Loucy (cell line): ENCODE results near the gene MICA.

ENCODE experiments used
- EZH2phosphoT487 ChIP-seq: fragments of 200-600 bp; IDR thresholded peaks from 2 replicates; pipeline ENCODE4 v1.6.1; 2018; ENCODE audit warnings: antibody characterized with exemption, mild to moderate bottlenecking, moderate library complexity, borderline replicate concordance
- TF ChIP-seq, protein P1 (sequence below): fragments of 200-600 bp; sonication (generic); conservative IDR thresholded peaks from 2 replicates; pipeline ENCODE4 v1.5.1; 2014; ENCODE audit warnings: mild to moderate bottlenecking, antibody characterized with exemption, low read length

DNA sequence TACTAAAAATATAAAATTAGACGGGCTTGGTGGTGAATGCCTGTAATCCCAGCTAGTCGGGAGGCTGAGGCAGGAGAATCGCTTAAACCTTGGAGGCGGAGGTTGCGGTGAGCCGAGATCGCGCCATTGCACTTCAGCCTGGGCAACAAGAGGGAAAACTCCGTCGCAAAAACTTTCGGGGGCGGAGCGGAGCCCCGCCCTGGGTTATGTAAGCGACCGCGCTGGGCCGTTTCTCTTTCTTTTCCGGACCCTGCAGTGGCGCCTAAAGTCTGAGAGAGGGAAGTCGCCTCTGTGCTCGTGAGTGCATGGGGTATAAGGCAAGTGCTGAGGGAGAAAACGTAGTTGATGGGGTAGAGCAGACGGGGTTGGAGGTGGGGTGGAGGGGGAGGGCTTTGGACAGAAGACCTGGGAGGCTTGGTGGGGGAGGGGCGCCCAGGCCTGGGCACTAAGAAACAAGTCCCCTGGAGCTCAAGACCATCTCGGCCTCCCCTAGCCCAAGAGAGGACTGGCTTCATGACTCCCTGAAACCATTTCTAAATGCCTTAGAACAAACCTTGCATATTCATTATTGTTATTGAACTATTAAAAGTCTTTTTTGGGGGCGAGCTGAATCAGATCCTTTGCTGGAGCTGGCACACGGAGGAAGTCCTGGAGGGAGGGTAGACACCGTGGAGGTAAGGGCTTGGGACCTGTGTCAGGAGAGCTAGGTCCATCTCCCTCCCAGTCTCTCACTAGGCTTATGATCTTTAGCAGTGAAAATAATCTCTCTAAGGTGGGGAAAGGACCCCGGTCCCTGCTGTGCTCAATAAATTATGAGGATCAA, 2.7 kb upstream of the MICA start:
- TF ChIP-seq, protein P1, sequence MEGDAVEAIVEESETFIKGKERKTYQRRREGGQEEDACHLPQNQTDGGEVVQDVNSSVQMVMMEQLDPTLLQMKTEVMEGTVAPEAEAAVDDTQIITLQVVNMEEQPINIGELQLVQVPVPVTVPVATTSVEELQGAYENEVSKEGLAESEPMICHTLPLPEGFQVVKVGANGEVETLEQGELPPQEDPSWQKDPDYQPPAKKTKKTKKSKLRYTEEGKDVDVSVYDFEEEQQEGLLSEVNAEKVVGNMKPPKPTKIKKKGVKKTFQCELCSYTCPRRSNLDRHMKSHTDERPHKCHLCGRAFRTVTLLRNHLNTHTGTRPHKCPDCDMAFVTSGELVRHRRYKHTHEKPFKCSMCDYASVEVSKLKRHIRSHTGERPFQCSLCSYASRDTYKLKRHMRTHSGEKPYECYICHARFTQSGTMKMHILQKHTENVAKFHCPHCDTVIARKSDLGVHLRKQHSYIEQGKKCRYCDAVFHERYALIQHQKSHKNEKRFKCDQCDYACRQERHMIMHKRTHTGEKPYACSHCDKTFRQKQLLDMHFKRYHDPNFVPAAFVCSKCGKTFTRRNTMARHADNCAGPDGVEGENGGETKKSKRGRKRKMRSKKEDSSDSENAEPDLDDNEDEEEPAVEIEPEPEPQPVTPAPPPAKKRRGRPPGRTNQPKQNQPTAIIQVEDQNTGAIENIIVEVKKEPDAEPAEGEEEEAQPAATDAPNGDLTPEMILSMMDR: no peak
- TF ChIP-seq EZH2phosphoT487: no peak
